Activated CD8-positive, alpha-beta memory T cell treated with anti-CD3 and anti-CD28 coated beads, Interleukin-2, amount 50 U/mL, for 4 hours (primary cell): Measurements from ENCODE around the gene BRINP1.

Source experiments
- DNase-seq: peaks from one replicate; pipeline ENCODE4 v3.0.0-alpha.2; 2020

The BRINP1 gene

GRCh38 chr9:119343059-119343990, 25.9 kb downstream of the BRINP1 start:
- no peak for DNase-seq

DNA sequence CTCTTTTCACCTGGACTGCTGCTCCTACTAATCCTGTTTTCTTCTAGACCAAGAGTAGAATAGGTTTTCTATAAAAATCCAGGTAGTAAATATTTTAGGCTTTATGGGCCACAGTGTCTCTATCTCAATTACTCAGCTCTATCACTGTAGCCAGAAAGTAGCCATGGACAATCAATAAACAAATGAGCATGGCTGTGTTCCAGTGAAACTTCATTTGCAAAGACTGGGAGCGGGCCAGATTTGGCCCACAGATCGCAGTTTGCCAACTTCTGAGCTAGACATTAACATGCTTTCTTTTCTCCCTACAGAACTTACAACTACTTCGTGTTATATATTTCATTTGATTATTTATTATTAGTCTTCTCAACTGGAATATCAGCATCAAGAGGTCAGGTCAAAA, 30.2 kb downstream of the BRINP1 start:
- DNase-seq: no peak

GRCh38 chr9:119337573-119337972, 31.7 kb downstream of the BRINP1 start:
- no peak for DNase-seq

DNA sequence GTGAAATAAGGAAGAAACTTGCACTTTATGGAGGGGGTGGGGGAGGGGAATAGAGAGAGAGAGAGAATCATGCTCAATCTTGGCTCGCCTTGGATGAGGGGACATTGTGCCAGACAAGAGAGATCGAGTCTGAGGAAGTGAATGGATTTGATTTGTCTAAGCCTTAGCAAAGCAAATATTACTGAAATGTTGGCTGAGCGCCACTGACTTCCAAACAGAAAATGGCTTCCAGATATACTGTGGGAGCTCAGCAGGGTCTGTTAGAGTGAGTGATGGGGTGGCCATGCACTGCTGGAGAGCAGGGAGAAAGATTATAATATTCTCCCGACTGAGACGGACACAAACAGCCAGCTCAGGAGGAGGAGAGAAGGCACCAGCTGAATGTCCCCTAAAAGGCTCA, 34.5 kb downstream of the BRINP1 start:
- DNase-seq: no peak

DNA sequence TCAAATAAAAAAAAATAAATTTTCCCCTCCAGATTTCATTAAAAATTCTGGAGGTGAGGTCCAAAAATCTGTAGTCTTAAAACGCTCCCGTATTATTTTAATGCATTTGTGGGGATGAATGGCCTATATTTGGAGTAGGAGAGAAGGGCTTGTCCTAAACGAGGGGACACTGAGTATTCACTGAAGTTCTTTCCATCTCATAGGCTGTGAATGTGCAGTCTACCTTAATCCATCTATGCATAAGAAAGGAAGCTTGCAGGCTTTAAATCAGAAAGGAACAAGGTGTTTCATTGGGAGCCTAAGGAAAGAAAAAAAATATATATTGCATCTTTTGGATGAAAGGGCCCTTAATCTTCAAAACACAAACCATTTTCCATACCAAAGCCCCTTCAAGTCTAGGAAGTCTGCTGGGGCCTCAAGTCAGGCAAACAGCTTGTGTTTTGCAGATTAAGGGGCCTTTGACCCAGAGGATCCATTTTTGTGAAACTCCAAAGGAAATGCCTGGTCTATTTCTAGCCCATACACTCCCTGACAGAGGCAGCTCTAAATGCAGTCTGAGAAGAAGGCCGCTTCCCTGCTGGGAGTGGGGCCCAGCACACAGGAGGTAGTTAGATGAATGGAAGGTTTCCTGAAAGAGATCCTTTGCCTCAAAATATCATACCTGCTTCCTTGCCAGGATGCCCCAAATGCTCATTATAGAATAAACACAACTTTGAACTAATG, 35.6 kb downstream of the BRINP1 start:
- no peak for DNase-seq

- no peak for DNase-seq
These were observed 36.7 kb downstream of the BRINP1 start for GRCh38 chr9:119332522-119332921.

DNA sequence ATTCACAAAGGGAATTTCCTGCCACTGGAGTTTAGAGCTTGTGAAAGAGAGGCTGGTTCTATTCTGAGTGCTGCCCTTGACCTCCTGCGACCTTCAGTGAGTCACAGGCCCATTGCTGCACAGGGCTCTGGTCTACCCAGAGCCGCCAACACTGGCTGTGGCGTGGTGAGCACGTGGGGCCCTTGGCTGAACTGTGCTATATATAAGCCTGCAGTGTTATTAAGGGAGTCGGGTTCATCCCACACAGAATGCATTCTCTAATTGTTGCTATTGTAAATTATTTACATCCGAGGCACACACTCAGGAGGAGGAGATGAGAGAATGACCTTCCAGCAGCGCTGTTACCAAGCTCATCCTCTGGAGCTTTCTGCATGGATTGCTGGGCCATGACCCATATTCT, 47.1 kb downstream of the BRINP1 start:
- no peak for DNase-seq

DNA sequence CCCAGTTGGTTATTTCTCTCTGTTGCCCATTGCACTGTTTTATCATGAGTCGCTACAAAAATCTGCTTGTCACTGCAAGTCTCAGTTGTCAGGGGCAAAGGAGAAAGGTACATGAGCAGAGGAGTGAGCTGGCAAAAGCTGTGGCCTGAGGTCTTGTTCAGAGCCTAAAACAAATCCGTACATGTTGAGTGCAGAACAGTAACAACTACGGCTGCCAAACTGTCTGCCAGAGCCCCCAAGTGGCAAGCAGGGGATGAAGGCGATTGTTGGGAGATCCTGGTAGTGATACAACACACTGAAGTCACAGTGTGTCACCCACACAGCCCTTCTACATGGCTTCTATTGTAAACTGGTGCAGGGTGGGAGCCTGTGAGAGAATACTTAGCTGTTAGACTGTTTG, 50.9 kb downstream of the BRINP1 start:
- DNase-seq: no peak

GRCh38 chr9:119313846-119314245, 55.4 kb downstream of the BRINP1 start:
- no peak for DNase-seq

GRCh38 chr9:119310741-119311140, 58.5 kb downstream of the BRINP1 start:
- DNase-seq: no peak

DNA sequence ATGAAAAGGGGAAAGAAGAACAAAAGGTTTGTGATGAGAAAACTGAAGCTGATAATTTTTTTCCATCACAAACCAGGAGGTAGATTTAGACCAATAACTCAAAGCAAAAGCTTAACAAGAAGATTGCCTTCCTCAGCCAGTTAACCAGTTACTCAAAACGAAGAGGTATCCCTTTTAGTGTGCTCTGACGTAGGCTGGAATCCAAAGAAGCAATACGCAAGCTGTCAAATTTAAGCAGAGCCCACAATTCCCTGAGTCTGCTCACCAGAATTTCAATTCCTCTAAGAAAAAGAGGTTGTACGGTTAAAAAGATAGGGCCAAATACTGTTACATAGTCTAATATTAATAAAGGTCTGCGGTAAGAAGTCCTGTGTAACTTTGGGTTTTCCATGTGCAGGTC, 61.8 kb downstream of the BRINP1 start:
- DNase-seq: no peak

DNA sequence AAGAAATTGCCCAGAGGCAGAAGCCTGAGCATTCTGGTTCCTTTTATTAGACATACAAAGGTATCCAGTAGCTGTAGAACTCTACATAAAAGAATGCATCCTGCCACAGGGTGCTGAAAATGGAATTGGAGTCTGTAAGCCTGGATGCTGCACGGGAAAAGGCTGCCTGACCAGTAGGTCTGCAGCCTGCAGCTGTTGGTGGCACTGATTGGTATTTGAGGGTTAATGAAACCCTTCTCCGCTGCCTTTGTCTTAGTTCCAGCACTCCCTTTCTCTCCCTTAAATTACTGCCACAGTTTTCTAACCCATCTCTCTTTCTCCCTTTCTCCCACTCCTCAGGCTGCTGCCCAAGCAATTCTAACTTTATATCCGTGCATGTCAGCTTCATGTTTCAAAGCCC, 64.7 kb downstream of the BRINP1 start:
- DNase-seq: no peak

- no peak for DNase-seq
These were observed 66.1 kb downstream of the BRINP1 start for GRCh38 chr9:119302988-119303698.

DNA sequence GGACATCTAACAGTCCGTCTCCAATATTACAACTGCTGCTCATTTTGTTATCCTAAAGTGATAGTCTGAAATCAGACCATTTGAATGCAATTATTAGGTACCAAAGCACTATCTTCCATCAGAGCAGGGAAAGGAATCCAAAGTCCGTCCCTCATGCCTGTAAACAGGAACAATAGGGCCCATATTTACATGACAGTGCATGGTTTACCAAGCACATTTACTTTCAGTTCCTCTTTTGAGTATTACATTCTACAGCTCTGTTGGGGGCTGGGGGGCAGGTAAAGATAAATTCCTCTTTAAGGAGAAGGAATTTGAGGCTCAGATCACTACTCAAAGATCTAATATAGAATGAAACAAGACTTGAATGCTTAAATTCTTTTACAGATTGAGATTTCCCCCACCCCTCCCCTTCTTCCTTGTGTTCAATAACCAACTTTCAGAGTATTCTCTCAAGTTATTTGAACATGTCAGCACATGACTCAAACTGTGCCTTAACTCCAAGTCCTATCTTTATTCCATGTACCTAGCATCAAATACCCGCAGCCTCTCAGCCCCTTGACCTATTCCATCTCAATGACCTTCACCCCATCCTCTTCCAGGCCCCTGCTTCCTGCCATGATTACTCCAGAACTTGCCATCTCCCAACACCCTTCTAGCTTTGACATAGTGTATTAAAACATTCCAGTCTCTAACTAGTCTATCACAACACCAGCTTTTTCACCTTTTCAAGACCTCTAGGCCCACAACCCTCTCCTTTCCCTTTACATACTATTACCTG, 71.0 kb downstream of the BRINP1 start:
- no peak for DNase-seq

DNA sequence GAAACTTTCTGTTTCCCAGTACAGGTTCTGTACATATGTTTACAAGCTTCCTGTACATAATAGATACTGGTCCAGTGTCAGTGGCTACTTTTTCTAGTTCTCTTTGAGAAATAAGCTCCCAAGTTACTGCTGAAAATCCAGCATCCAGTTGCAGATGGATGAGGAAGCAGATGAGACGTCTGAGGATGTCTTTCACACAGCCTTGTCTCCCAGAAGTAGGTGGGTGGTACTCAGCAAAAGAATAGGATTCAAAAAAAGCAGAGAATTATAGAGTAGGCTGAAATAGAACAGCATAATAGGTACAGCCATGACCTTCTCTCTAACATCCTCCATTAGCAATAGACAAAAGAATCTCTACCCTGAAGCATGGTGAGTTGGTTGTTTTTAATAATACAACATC, 77.7 kb downstream of the BRINP1 start:
- no peak for DNase-seq

GRCh38 chr9:119289740-119290433, 79.3 kb downstream of the BRINP1 start:
- DNase-seq: no peak

DNA sequence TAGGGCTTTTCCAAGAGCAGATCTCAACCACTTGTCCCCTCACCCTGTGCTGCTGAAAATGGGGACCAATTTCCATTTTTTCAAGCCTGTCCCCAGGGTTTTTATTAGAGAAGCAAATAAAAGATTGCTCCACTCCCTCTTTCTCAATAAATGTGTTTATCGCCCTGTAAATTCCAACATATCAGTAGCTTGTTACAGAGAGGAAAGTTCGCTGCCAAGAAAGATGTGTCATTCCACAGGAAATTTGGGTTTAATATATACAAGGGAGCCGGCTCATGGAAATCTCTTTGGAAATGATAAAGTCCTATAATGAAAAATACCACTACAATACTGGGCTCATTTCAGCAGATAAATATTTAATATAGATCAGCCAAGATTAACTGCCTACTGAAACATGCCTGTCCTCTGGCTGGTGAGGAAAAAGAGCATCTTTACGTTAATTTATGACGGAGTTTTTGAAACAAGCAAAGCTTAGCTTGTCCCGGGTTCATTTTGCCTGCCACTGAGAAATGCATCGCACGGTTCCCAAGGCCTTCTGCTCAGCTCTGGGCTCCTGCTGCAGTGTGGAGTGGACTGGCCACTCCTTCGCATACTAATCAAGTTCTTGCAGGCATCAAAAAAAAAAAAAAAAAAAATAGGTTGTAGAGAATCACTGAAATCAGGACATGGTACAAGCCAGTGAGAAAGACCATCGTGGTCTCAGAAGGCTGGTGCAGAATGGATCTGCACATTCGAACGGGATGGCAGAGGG, 84.5 kb downstream of the BRINP1 start:
- no peak for DNase-seq

DNA sequence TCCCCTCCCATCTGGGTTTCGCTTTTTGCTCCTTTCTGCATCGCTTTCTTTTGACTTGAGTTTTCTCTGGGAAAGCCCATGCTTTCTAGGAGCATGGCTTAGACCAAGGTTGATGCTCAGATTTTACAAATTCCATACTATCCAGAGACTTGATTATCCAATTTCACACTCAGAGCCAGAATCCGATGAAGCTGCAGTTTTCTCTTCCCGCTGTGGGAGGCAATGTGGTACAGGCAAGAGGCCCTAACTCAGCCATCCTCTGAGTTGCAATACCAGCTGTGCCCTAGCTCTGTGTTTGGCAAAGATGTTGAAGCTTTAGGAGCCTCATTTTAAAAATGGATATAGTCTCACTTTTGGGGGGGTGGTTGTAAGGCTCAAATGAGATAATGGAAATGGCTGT, 85.1 kb downstream of the BRINP1 start:
- no peak for DNase-seq

- no peak for DNase-seq
These were observed 86.0 kb downstream of the BRINP1 start for GRCh38 chr9:119283078-119283794.

GRCh38 chr9:119282476-119283077, 86.7 kb downstream of the BRINP1 start:
- no peak for DNase-seq
